T-cell (primary cell): ENCODE data around the gene CMTM6. TPM values are rescaled to one million over a fixed set of nuclear protein-coding genes. Genes with fewer than 3 reads are reported as not detected.
"Not testable (repeated sequence)": the region's sequence is repeated elsewhere in the genome, so short reads cannot be mapped to it uniquely, and the experiment has no call there.

Experiments
- ATAC-seq, 4 experiments: fragments of 200-7000 bp in 3 of 4; fragments of 150-1000 bp in 1 of 4; cut with Tn5 transposase; replicated peaks in 1 of 4; 1 replicate in 3 of 4; 2 replicates in 1 of 4; pipeline ENCODE4 v1.10.0; 2021; ENCODE audit warnings: moderate library complexity in 3 of 4, mild to moderate bottlenecking in 2 of 4, moderate number of reproducible peaks in 1 of 4
- CTCF ChIA-PET, 2 donors: fragments of 300-600 bp; sonication (Branson Sonifier 250); formaldehyde crosslinking; loops; one replicate each; lab custom pipeline; 2022; ENCODE audit warnings: antibody characterized with exemption in 2 of 2; lab: Charles Lee
- POLR2A ChIA-PET, 2 donors: fragments of 300-600 bp; sonication (Branson Sonifier 250); formaldehyde crosslinking; loops; one replicate each; lab custom pipeline; 2022; ENCODE audit warnings: antibody characterized with exemption in 2 of 2; lab: Charles Lee
- DNase-seq, 35 experiments: peaks; one replicate each; pipeline versions ENCODE4 v3.0.0 to v3.0.0-alpha.2; 2013 to 2023
- H3K27ac ChIP-seq: one replicate; pipeline ENCODE4 v1.5.1; 2013; ENCODE audit warnings: low read length
- H3K27me3 ChIP-seq, 2 experiments: replicated peaks in 1 of 2; 1 replicate in 1 of 2; 2 replicates in 1 of 2; pipeline versions ENCODE4 v1.6.1 to v1.7.0; 2013; ENCODE audit warnings: low read length in 1 of 2, mixed read lengths in 1 of 2; ENCODE audit not compliant: control insufficient read depth in 2 of 2, insufficient read depth in 2 of 2; ENCODE audit errors: extremely low read depth in 1 of 2
- H3K36me3 ChIP-seq, 2 donors: 1 replicate in 1 of 2; 2 replicates in 1 of 2; pipeline versions ENCODE4 v1.6.1 to v1.7.0; 2013; ENCODE audit warnings: low read length in 1 of 2; ENCODE audit not compliant: control insufficient read depth in 2 of 2, insufficient read depth in 1 of 2; ENCODE audit errors: extremely low read depth in 1 of 2
- H3K4me1 ChIP-seq, 2 experiments: 1 replicate in 1 of 2; 2 replicates in 1 of 2; pipeline versions ENCODE4 v1.6.1 to v1.7.0; 2013; ENCODE audit warnings: low read length in 2 of 2, mixed read lengths in 1 of 2; ENCODE audit not compliant: insufficient read depth in 2 of 2, control insufficient read depth in 1 of 2; ENCODE audit errors: extremely low read depth in 1 of 2
- H3K4me3 ChIP-seq, 2 donors: 1 replicate in 1 of 2; 2 replicates in 1 of 2; pipeline versions ENCODE4 v1.5.1 to v1.7.0; 2013; ENCODE audit warnings: mild to moderate bottlenecking in 2 of 2, low read length in 1 of 2, moderate library complexity in 1 of 2; ENCODE audit not compliant: control insufficient read depth in 1 of 2; ENCODE audit errors: extremely low read depth in 1 of 2
- H3K9me3 ChIP-seq: 2 replicates; pipeline ENCODE4 v1.7.0; 2013
- H3K27ac Mint-ChIP-seq, 2 donors: one replicate each; pipeline ENCODE4 v1.8.0; 2020 to 2021; ENCODE audit warnings: mild to moderate bottlenecking in 2 of 2, mixed read lengths in 2 of 2
- H3K27me3 Mint-ChIP-seq, 2 donors: one replicate each; pipeline ENCODE4 v1.8.0; 2021 to 2022; ENCODE audit warnings: mixed read lengths in 2 of 2
- H3K36me3 Mint-ChIP-seq: one replicate; pipeline ENCODE4 v1.8.0; 2021; ENCODE audit warnings: mixed read lengths
- H3K4me1 Mint-ChIP-seq, 3 donors: one replicate each; pipeline ENCODE4 v1.8.0; 2020 to 2022; ENCODE audit warnings: mixed read lengths in 3 of 3, mild to moderate bottlenecking in 1 of 3
- H3K4me3 Mint-ChIP-seq, 3 donors: one replicate each; pipeline ENCODE4 v1.8.0; 2020 to 2022; ENCODE audit warnings: mild to moderate bottlenecking in 3 of 3, mixed read lengths in 3 of 3, moderate library complexity in 3 of 3
- H3K9me3 Mint-ChIP-seq, 3 donors: one replicate each; pipeline ENCODE4 v1.8.0; 2020 to 2022; ENCODE audit warnings: mixed read lengths in 3 of 3
- WGBS: methylation state at CpG from one replicate; pipeline ENCODE4 v1.1.5; 2013; ENCODE audit warnings: missing lambda C conversion rate; ENCODE audit not compliant: insufficient coverage; 5-methylcytosine and 5-hydroxymethylcytosine counted together
- total RNA-seq, 35 experiments: library from RNA in 6 of 35; stranded (reverse) in 6 of 35; fragments of 120-200 nt in 1 of 35; gene quantifications; one replicate each; pipeline versions ENCODE4 v1.2.1 to v1.2.4 and lab custom pipeline; 2013 to 2026

Gene CMTM6
- total RNA-seq, 5 donors from 2014 or later (not counting 1 experiment from before 2014, with no cell fraction given) = 34.8 to 47.6 (median 40.4) TPM

GRCh38 chr3:32482693-32483092 lies 20.0 kb downstream of the CMTM6 start:
- H3K27ac Mint-ChIP-seq = peak overlapping the region; percentile 2 to 25
- no peak overlapping the region for H3K4me3 Mint-ChIP-seq
- no CpG with 5 or more reads among the region's 1 CpG for WGBS
- Histone ChIP-seq H3K9me3 (no peaks in the 10 kb centered on the region), H3K4me3 (no peak overlapping the region), H3K4me1 (peaks cover 0 to 6% of the 10 kb centered on the region in 2 experiments), H3K27ac (no peak overlapping the region), H3K27me3 (no peaks in the 10 kb centered on the region), H3K36me3 (peaks cover 12 to 42% of the 10 kb centered on the region in 2 donors)
- POLR2A ChIA-PET = interaction anchor here in 1 of 2 donors (0.6 kb wide), 1 partner anchor 199 kb away, joined by 3 read pairs; no protein-coding TSS in a partner anchor
- no peaks in the 10 kb centered on the region for H3K27me3 Mint-ChIP-seq
- no peaks in the 10 kb centered on the region for H3K9me3 Mint-ChIP-seq
- peaks cover 20 to 44% (median 32%) of the 10 kb centered on the region in 3 donors for H3K4me1 Mint-ChIP-seq
- DNase-seq (no peak), ATAC-seq (no peak)
- H3K36me3 Mint-ChIP-seq = peaks cover 63% of the 10 kb centered on the region
- CTCF ChIA-PET = interaction anchor here (1.0 to 1.4 kb wide), 3 partner anchors 11 to 27 kb away, joined by 4 to 11 read pairs (median 5); no protein-coding TSS in a partner anchor

- H3K9me3 ChIP-seq = no peaks in the 10 kb centered on the region
- H3K4me3 ChIP-seq = no peak overlapping the region
- no peak for DNase-seq
- H3K27me3 ChIP-seq = no peaks in the 10 kb centered on the region
- Mint-ChIP-seq H3K36me3 (peaks cover 63% of the 10 kb centered on the region), H3K4me3 (no peak overlapping the region), H3K9me3 (no peaks in the 10 kb centered on the region), H3K27me3 (no peaks in the 10 kb centered on the region), H3K4me1 (peaks cover 20 to 48% (median 33%) of the 10 kb centered on the region in 3 donors), H3K27ac (peak overlapping the region; percentile 25 to 66)
- H3K27ac ChIP-seq = no peak overlapping the region
- ChIA-PET POLR2A (interaction anchor here (0.7 to 0.8 kb wide), 2 partner anchors 8 to 304 kb away, joined by 5 to 6 read pairs; no protein-coding TSS in a partner anchor), CTCF (interaction anchor here in 1 of 2 donors (0.7 to 1.1 kb wide), 2 partner anchors 28 to 1068 kb away, joined by 4 to 11 read pairs; no protein-coding TSS in a partner anchor)
- H3K4me1 ChIP-seq = peaks cover 0 to 6% of the 10 kb centered on the region in 2 experiments
- WGBS = 60% methylated on average over 1 of the region's 3 CpGs
- no peak for ATAC-seq
- H3K36me3 ChIP-seq = peaks cover 12 to 37% of the 10 kb centered on the region in 2 donors
Observed at GRCh38 chr3:32481791-32482631, 20.6 kb downstream of the CMTM6 start.

DNA sequence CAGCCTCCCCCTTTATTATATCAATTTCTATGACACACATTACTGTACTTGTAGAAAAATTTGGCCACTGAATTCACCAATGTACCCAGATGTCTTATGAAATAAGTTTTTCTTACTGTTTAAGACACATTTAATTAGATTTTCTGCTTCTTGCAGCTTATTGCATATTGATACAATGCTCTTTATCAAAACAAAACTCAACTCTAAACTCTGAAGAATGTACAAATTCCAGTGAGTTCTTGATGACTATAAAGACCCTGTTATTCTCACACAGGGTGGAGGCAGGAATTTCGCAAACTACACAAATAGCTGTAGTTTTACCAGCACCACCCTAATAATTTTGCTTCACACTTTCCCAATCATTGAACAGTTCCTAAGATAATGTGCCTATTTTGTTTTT lies 22.0 kb downstream of the CMTM6 start:
- DNase-seq (no peak), ATAC-seq (no peak)
- ChIA-PET CTCF (interaction anchor here (0.6 to 1.2 kb wide), 3 partner anchors 51 to 305 kb away, joined by 3 to 9 read pairs (median 5); no protein-coding TSS in a partner anchor), POLR2A (interaction anchor here in 1 of 2 donors (0.7 kb wide), 1 partner anchor 276 kb away, joined by 5 read pairs; no protein-coding TSS in a partner anchor)
- H3K27me3 ChIP-seq = no peaks in the 10 kb centered on the region
- no peak overlapping the region for H3K4me3 ChIP-seq
- no peaks in the 10 kb centered on the region for H3K9me3 ChIP-seq
- Mint-ChIP-seq H3K9me3 (no peaks in the 10 kb centered on the region), H3K4me3 (no peak overlapping the region), H3K4me1 (peaks cover 21 to 49% (median 38%) of the 10 kb centered on the region in 3 donors), H3K27me3 (no peaks in the 10 kb centered on the region), H3K36me3 (peaks cover 67% of the 10 kb centered on the region), H3K27ac (no peak overlapping the region)
- no CpG with 5 or more reads among the region's 1 CpG for WGBS
- H3K36me3 ChIP-seq = peaks cover 12 to 32% of the 10 kb centered on the region in 2 donors
- no peak overlapping the region for H3K27ac ChIP-seq
- peaks cover 0 to 6% of the 10 kb centered on the region in 2 experiments for H3K4me1 ChIP-seq

DNA sequence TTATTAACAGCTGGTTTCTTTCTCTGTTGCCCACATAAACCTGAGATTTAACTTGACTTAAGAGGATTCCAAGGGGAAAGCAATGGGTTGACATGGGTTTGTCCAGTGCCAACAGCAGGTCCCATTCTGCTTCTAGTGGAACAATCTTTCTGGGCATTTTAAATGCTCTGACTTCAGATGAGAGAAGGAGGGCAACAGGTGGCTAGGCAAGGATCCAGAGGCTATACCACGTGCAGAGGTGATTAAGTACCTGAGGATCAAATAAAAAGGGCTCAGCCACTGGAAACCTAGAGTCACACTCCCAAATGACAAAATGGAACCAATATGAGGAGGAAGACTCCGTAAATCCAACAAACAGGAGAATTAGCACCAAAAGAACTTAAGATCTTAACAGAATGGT lies 28.5 kb downstream of the CMTM6 start:
- H3K27ac ChIP-seq = no peak overlapping the region
- no CpG with 5 or more reads among the region's 2 CpGs for WGBS
- no peaks in the 10 kb centered on the region for H3K9me3 Mint-ChIP-seq
- CTCF ChIA-PET = interaction anchor here in 1 of 2 donors (0.5 to 1.2 kb wide), 3 partner anchors 10 to 1342 kb away, joined by 3 to 11 read pairs (median 4); no protein-coding TSS in a partner anchor
- no peaks in the 10 kb centered on the region for H3K9me3 ChIP-seq
- H3K4me3 Mint-ChIP-seq = no peak overlapping the region
- H3K36me3 Mint-ChIP-seq = peaks cover 56% of the 10 kb centered on the region
- ATAC-seq = no peak
- DNase-seq = no peak
- POLR2A ChIA-PET = interaction anchor here in 1 of 2 donors (0.6 kb wide), 2 partner anchors 404 to 588 kb away, joined by 3 to 4 read pairs; no protein-coding TSS in a partner anchor
- H3K27ac Mint-ChIP-seq = peak overlapping the region in 1 of 2 donors; percentile 22
- peaks cover 0 to 10% of the 10 kb centered on the region in 2 experiments for H3K4me1 ChIP-seq
- H3K27me3 Mint-ChIP-seq = no peaks in the 10 kb centered on the region
- no peak overlapping the region for H3K4me3 ChIP-seq
- peaks cover 0 to 11% of the 10 kb centered on the region in 2 donors for H3K36me3 ChIP-seq
- H3K27me3 ChIP-seq = no peaks in the 10 kb centered on the region
- peaks cover 33 to 57% (median 39%) of the 10 kb centered on the region in 3 donors for H3K4me1 Mint-ChIP-seq

DNA sequence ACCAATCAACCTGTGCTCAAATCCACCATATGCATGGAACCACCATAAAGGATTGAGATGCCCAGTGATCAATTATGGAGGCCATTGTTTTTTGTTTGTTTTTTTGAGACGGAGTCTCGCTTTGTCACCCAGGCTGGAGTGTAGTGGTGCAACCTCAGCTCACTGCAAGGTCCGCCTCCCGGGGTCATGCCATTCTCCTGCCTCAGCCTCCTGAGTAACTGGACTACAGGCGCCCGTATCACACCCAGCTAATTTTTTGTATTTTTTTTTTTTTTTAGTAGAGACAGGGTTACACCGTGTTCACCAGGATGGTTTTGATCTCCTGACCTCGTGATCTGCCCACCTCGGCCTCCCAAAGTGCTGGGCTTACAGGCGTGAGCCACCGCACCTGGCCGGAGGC lies 30.5 kb downstream of the CMTM6 start:
- H3K27ac ChIP-seq, H3K27ac Mint-ChIP-seq, H3K27me3 ChIP-seq, DNase-seq, H3K9me3 Mint-ChIP-seq, H3K4me3 ChIP-seq, H3K9me3 ChIP-seq, ATAC-seq, H3K4me3 Mint-ChIP-seq, H3K27me3 Mint-ChIP-seq: not testable (repeated sequence)
- peaks cover 43% of the 10 kb centered on the region for H3K36me3 Mint-ChIP-seq
- peaks cover 2 to 21% of the 10 kb centered on the region in 2 experiments for H3K4me1 ChIP-seq
- POLR2A ChIA-PET = interaction anchor here in 1 of 2 donors (0.6 kb wide), 1 partner anchor 882 kb away, joined by 4 read pairs; no protein-coding TSS in a partner anchor
- H3K4me1 Mint-ChIP-seq = peaks cover 45 to 63% (median 48%) of the 10 kb centered on the region in 3 donors
- WGBS = 91% methylated on average over 6 of the region's 12 CpGs
- CTCF ChIA-PET = interaction anchor here (0.6 to 2.1 kb wide), 3 partner anchors 11 to 36 kb away, joined by 3 to 5 read pairs (median 3); no protein-coding TSS in a partner anchor
- peaks cover 0 to 14% of the 10 kb centered on the region in 2 donors for H3K36me3 ChIP-seq

GRCh38 chr3:32471246-32471645 lies 31.4 kb downstream of the CMTM6 start:
- ATAC-seq (no peak), DNase-seq (no peak)
- Histone ChIP-seq H3K36me3 (peaks cover 0 to 14% of the 10 kb centered on the region in 2 donors), H3K9me3 (no peaks in the 10 kb centered on the region), H3K27me3 (no peaks in the 10 kb centered on the region), H3K4me1 (peaks cover 2 to 26% of the 10 kb centered on the region in 2 experiments), H3K27ac (peak overlapping the region; percentile 9), H3K4me3 (no peak overlapping the region)
- WGBS = 65% methylated on average over 3 of the region's 3 CpGs
- H3K36me3 Mint-ChIP-seq = peaks cover 34% of the 10 kb centered on the region
- peak overlapping the region; percentile 74 to 86 for H3K27ac Mint-ChIP-seq
- no peaks in the 10 kb centered on the region for H3K27me3 Mint-ChIP-seq
- no peaks in the 10 kb centered on the region for H3K9me3 Mint-ChIP-seq
- peaks cover 48 to 64% (median 51%) of the 10 kb centered on the region in 3 donors for H3K4me1 Mint-ChIP-seq
- H3K4me3 Mint-ChIP-seq = no peak overlapping the region
- ChIA-PET POLR2A (no interaction called here), CTCF (interaction anchor here in 1 of 2 donors (1.1 to 2.1 kb wide), 2 partner anchors 12 to 81 kb away, joined by 4 to 5 read pairs; no protein-coding TSS in a partner anchor)
